ENCODE measurements around the gene PIK3C3.

- no peak for TF ChIP-seq CTCF (IDR thresholded peaks at IDR 0.05)
- no peak for TF ChIP-seq POLR2A (IDR thresholded peaks at IDR 0.05)
These were observed 90.3 kb downstream of the PIK3C3 start for GRCh38 chr18:42045346-42045745.
